Panc1 (cell line): Measurements from ENCODE around the gene GPR137B. TPM values are rescaled to one million over a fixed set of nuclear protein-coding genes. Genes with fewer than 3 reads are reported as not detected.

Experiments
- ATAC-seq: fragments of 200-7000 bp; cut with Tn5 transposase; 2 replicates; pipeline ENCODE4 v1.9.1; 2020; ENCODE audit warnings: mild to moderate bottlenecking, moderate library complexity
- BruUV-seq: library from RNA; stranded (reverse); fragments of 400-500 nt; replicated peaks from 2 replicates; lab custom pipeline; 2021; lab: Mats Ljungman, UMichigan
- CTCF ChIA-PET: fragments of 300-600 bp; sonication (Branson Sonifier 250); formaldehyde crosslinking; loops from one replicate; lab custom pipeline; 2022; ENCODE audit warnings: antibody characterized with exemption; lab: Charles Lee
- POLR2A ChIA-PET: fragments of 300-600 bp; sonication (Branson Sonifier 250); formaldehyde crosslinking; loops from one replicate; lab custom pipeline; 2022; ENCODE audit warnings: antibody characterized with exemption; lab: Charles Lee
- DNase-seq: peaks from one replicate; pipeline ENCODE4 v3.0.0-alpha.2; 2010; ENCODE audit warnings: low read depth, low spot score
- H3K27ac ChIP-seq: 2 replicates; pipeline ENCODE4 v1.5.1; 2011; ENCODE audit warnings: mild to moderate bottlenecking, low read length, inconsistent platforms
- H3K27me3 ChIP-seq: fragments of 200-500 bp; sonication (Bioruptor generic); 2 replicates; pipeline ENCODE4 v1.6.0; 2014; ENCODE audit warnings: low read length, inconsistent platforms; ENCODE audit not compliant: control insufficient read depth, insufficient read depth
- H3K36me3 ChIP-seq: fragments of 200-500 bp; sonication (Bioruptor generic); 2 replicates; pipeline ENCODE4 v1.5.1; 2014; ENCODE audit warnings: inconsistent platforms, mild to moderate bottlenecking, low read length, moderate library complexity; ENCODE audit not compliant: control insufficient read depth, insufficient read depth
- H3K4me1 ChIP-seq: 2 replicates; pipeline ENCODE4 v1.5.1; 2011; ENCODE audit warnings: inconsistent platforms, mild to moderate bottlenecking, low read length, moderate library complexity; ENCODE audit not compliant: control insufficient read depth, insufficient read depth
- H3K4me3 ChIP-seq, 2 experiments: 2 replicates each; pipeline ENCODE4 v1.5.1; 2011 to 2012; ENCODE audit warnings: low read depth in 2 of 2, low read length in 2 of 2, mild to moderate bottlenecking in 2 of 2, inconsistent platforms in 1 of 2, moderate library complexity in 1 of 2
- H3K9me3 ChIP-seq: fragments of 200-500 bp; sonication (Bioruptor generic); 2 replicates; pipeline ENCODE4 v1.5.1; 2014; ENCODE audit warnings: low read depth, mild to moderate bottlenecking, inconsistent platforms, low read length, moderate library complexity; ENCODE audit not compliant: control insufficient read depth, insufficient read depth
- CTCF ChIP-seq: fragments of 450-650 bp; IDR thresholded peaks from 2 replicates; pipeline ENCODE4 v1.5.1; 2017; ENCODE audit warnings: mild to moderate bottlenecking
- POLR2AphosphoS5 ChIP-seq: IDR thresholded peaks from 2 replicates; pipeline ENCODE4 v1.6.1; 2012; ENCODE audit warnings: mild to moderate bottlenecking, low read depth, low read length, moderate library complexity
- SIN3A ChIP-seq: IDR thresholded peaks from 2 replicates; pipeline ENCODE4 v1.6.1; 2012; ENCODE audit warnings: low read depth, mild to moderate bottlenecking, low read length, moderate library complexity, borderline replicate concordance; ENCODE audit not compliant: insufficient read depth
- TCF7L2 ChIP-seq: IDR thresholded peaks from 2 replicates; pipeline ENCODE4 v1.6.1; 2011; ENCODE audit warnings: mild to moderate bottlenecking, low read depth, low read length, inconsistent platforms
- in situ Hi-C: cut with HindIII; loops from 2 replicates; pipeline ENCODE4 v1.10.0; 2016; ENCODE audit warnings: low sequenced_read_pairs, low pct_unique_long_range_greater_than_20kb
- intact Hi-C: fragments of 100-400 bp; cut with micrococcal nuclease; formaldehyde crosslinking; loops from one replicate; pipeline ENCODE4 v1.10.0; 2022; ENCODE audit not compliant: unreplicated experiment
- total RNA-seq: library from RNA; stranded (reverse); gene quantifications from one replicate; pipeline ENCODE4 v1.2.1, GENCODE V29; 2021; ENCODE audit not compliant: unreplicated experiment
- TF ChIP-seq, protein P1 (sequence below), 2 experiments: IDR thresholded peaks; 2 replicates each; pipeline ENCODE4 v1.6.1; 2011 to 2012; ENCODE audit warnings: low read depth in 2 of 2, control low read depth in 1 of 2, low read length in 1 of 2, mild to moderate bottlenecking in 1 of 2, moderate library complexity in 1 of 2; ENCODE audit not compliant: insufficient read depth in 1 of 2

The GPR137B gene
- total RNA-seq, 1 experiment from 2014 or later = 25.3 TPM

DNA sequence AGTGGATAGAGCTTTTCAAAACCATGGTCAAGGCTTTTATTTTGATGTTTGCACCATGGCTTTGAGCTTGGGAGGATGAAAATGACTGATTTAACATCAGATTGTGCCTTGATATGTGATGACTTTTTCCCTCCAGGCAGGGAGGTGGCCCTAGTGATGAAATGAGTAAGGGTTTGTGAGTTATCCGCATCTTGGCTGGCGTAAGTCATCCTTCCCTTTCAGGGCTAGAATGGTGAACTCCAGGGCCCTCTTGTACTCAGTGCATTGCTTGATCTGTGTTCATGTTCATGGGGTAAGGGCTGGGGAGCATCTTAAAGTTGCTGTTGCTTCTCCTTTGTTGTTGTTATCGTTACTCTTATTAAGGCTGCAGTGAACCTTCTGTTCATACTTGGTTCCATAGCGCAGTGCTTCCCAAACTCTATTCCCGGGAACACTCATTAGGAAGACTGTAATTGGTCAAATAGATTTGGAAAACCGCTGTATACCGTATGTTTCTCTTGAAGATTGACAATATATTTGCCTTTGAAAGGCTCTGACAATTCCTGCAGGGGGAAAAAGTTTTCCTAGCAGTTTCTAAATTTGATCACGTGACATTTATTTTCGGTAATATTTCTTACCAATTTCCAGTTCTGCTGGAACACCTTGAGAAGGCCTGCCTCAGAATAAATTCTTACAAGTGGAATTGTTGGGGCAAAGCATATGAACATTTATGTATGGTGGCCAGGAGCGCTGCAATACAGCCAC, 23.1 kb downstream of the GPR137B start:
- DNase-seq (no peak), ATAC-seq (no peak)
- no peaks in the 10 kb centered on the region for H3K27me3 ChIP-seq
- H3K27ac ChIP-seq = no peak overlapping the region
- H3K9me3 ChIP-seq = peaks cover 4% of the 10 kb centered on the region; the same call in 1 of the 2 replicates
- no TSS peak for BruUV-seq
- POLR2A ChIA-PET = no interaction called here
- TF ChIP-seq CTCF (no peak), POLR2AphosphoS5 (no peak), TCF7L2 (no peak), SIN3A (no peak)
- TF ChIP-seq, protein P1, sequence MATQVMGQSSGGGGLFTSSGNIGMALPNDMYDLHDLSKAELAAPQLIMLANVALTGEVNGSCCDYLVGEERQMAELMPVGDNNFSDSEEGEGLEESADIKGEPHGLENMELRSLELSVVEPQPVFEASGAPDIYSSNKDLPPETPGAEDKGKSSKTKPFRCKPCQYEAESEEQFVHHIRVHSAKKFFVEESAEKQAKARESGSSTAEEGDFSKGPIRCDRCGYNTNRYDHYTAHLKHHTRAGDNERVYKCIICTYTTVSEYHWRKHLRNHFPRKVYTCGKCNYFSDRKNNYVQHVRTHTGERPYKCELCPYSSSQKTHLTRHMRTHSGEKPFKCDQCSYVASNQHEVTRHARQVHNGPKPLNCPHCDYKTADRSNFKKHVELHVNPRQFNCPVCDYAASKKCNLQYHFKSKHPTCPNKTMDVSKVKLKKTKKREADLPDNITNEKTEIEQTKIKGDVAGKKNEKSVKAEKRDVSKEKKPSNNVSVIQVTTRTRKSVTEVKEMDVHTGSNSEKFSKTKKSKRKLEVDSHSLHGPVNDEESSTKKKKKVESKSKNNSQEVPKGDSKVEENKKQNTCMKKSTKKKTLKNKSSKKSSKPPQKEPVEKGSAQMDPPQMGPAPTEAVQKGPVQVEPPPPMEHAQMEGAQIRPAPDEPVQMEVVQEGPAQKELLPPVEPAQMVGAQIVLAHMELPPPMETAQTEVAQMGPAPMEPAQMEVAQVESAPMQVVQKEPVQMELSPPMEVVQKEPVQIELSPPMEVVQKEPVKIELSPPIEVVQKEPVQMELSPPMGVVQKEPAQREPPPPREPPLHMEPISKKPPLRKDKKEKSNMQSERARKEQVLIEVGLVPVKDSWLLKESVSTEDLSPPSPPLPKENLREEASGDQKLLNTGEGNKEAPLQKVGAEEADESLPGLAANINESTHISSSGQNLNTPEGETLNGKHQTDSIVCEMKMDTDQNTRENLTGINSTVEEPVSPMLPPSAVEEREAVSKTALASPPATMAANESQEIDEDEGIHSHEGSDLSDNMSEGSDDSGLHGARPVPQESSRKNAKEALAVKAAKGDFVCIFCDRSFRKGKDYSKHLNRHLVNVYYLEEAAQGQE (IDR thresholded peaks at IDR 0.05; ENCODE audit: insufficient read depth in 1 of 2, low read depth in 2 of 2, low read length in 1 of 2) = no peak
- CTCF ChIA-PET = no interaction called here
- H3K36me3 ChIP-seq = no peaks in the 10 kb centered on the region
- intact Hi-C loops (loop anchor here (10.0 kb wide), 1 partner anchor 59 kb away; no protein-coding TSS in a partner anchor), in situ Hi-C loops (no loop called here)
- H3K4me3 ChIP-seq = no peak overlapping the region
- no peaks in the 10 kb centered on the region for H3K4me1 ChIP-seq

- intact Hi-C loops (loop anchor here (10.0 kb wide), 1 partner anchor 59 kb away; no protein-coding TSS in a partner anchor), in situ Hi-C loops (no loop called here)
- TF ChIP-seq, protein P1 (IDR thresholded peaks at IDR 0.05; ENCODE audit: insufficient read depth in 1 of 2, low read depth in 2 of 2, low read length in 1 of 2) = no peak
- TF ChIP-seq TCF7L2 = no peak
- TF ChIP-seq SIN3A = no peak
- no peak for TF ChIP-seq CTCF
- no peak overlapping the region for H3K27ac ChIP-seq
- H3K4me1 ChIP-seq = no peaks in the 10 kb centered on the region
- no peaks in the 10 kb centered on the region for H3K27me3 ChIP-seq
- CTCF ChIA-PET = no interaction called here
- no TSS peak for BruUV-seq
- POLR2A ChIA-PET = no interaction called here
- no peak for DNase-seq
- H3K9me3 ChIP-seq = peaks cover 4% of the 10 kb centered on the region; the same call in 1 of the 2 replicates
- H3K4me3 ChIP-seq = no peak overlapping the region
- ATAC-seq = no peak
- H3K36me3 ChIP-seq = no peaks in the 10 kb centered on the region
Observed at GRCh38 chr1:236166041-236166440, 23.7 kb downstream of the GPR137B start.
